SU-DHL-6 (cell line): ENCODE measurements around the gene RPL4.

Experiments used
- H2AFZ ChIP-seq: fragments of 200-600 bp; sonication (generic); 2 replicates; pipeline ENCODE4 v1.6.1; 2014; ENCODE audit warnings: low read depth, mild to moderate bottlenecking, moderate library complexity, mixed read lengths, antibody characterized with exemption, low read length; ENCODE audit not compliant: severe bottlenecking
- H3F3A ChIP-seq: fragments of 200-600 bp; shearing (Covaris generic); 2 replicates; pipeline ENCODE4 v1.6.0; 2016; ENCODE audit warnings: antibody characterized with exemption, mild to moderate bottlenecking; ENCODE audit not compliant: insufficient read depth
- H3K27ac ChIP-seq: fragments of 200-600 bp; sonication (generic); 2 replicates; pipeline ENCODE4 v1.5.1; 2016; ENCODE audit warnings: low read depth, mild to moderate bottlenecking, low read length, moderate library complexity, mixed read lengths
- H3K27me3 ChIP-seq: fragments of 200-600 bp; sonication (generic), shearing (Covaris generic); 2 replicates; pipeline ENCODE4 v1.6.0; 2014; ENCODE audit warnings: mild to moderate bottlenecking, low read length
- H3K36me3 ChIP-seq: fragments of 200-600 bp; sonication (generic); 2 replicates; pipeline ENCODE4 v1.6.1; 2014; ENCODE audit warnings: mild to moderate bottlenecking, low read length, mixed read lengths
- H3K4me2 ChIP-seq: fragments of 300-600, 200-600 bp; shearing (Covaris generic), sonication (generic); 2 replicates; pipeline ENCODE4 v1.6.0; 2014; ENCODE audit warnings: low read length, low read depth, mild to moderate bottlenecking; ENCODE audit not compliant: poor library complexity, severe bottlenecking
- H3K4me3 ChIP-seq: fragments of 200-600 bp; sonication (generic); 2 replicates; pipeline ENCODE4 v1.5.1; 2014; ENCODE audit warnings: antibody characterized with exemption, low read length, mild to moderate bottlenecking, mixed read lengths; ENCODE audit not compliant: insufficient read depth, poor library complexity, severe bottlenecking
- H3K79me2 ChIP-seq: fragments of 200-600 bp; sonication (generic); 2 replicates; pipeline ENCODE4 v1.6.1; 2014; ENCODE audit warnings: mild to moderate bottlenecking, low read length, moderate library complexity; ENCODE audit not compliant: insufficient read depth
- H3K9ac ChIP-seq: fragments of 200-600 bp; sonication (generic); 2 replicates; pipeline ENCODE4 v1.7.0; 2014; ENCODE audit warnings: mild to moderate bottlenecking, low read length
- H3K9me2 ChIP-seq: fragments of 200-600 bp; sonication (generic); replicated peaks from 2 replicates; pipeline ENCODE4 v1.6.1; 2014; ENCODE audit warnings: low read length; ENCODE audit not compliant: insufficient read depth
- H3K9me3 ChIP-seq: fragments of 200-600 bp; sonication (generic); 2 replicates; pipeline ENCODE4 v1.6.1; 2014; ENCODE audit warnings: low read length, mixed read lengths; ENCODE audit not compliant: insufficient read depth
- H4K20me1 ChIP-seq: fragments of 200-600 bp; sonication (generic); 2 replicates; pipeline ENCODE4 v1.6.1; 2014; ENCODE audit warnings: low read depth, mild to moderate bottlenecking, antibody characterized with exemption, low read length, moderate library complexity, mixed read lengths
- EZH2phosphoT487 ChIP-seq: fragments of 200-600 bp; sonication (generic), shearing (Covaris generic); conservative IDR thresholded peaks from 2 replicates; pipeline ENCODE4 v1.6.1; 2018; ENCODE audit warnings: mild to moderate bottlenecking, antibody characterized with exemption, low read length, moderate library complexity, mixed read lengths
- TF ChIP-seq, protein P1 (sequence below): fragments of 200-600 bp; sonication (generic); IDR thresholded peaks from one replicate; pipeline ENCODE4 v1.5.1; 2017; ENCODE audit warnings: antibody characterized with exemption, mild to moderate bottlenecking, low read length, moderate library complexity; ENCODE audit not compliant: insufficient read depth, poor library complexity, severe bottlenecking

Gene RPL4

DNA sequence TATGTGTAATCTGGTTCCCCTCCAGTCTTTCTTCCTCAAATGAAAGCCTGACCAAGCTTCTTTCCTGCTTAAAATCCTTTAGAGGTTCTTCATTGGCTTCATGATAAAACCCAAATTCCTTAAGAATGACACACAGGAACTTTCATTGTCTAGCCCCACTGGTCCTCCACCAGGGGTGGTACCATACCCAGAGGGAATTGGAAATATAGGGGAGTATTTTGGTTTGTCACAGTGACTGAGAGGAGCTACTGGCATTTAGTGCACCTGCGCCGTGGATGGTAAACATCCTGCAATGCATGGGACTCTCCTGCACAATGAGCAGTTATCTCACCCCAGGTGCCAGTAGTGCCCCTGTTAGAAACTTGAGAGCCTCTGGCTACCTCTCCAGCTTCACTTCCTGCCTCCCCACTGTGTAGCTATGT is 11.3 kb upstream of the RPL4 start:
- Histone ChIP-seq H3K4me2 (no peak overlapping the region), H3K27me3 (no peaks in the 10 kb centered on the region), H3K4me3 (no peak overlapping the region), H3K36me3 (peaks cover 14% of the 10 kb centered on the region), H3K79me2 (no peaks in the 10 kb centered on the region), H3K9me3 (no peaks in the 10 kb centered on the region), H3K9ac (no peak overlapping the region), H3F3A (0 out of 2 replicates have a peak, but pooled peaks cover 2% of the 10 kb centered on the region), H4K20me1 (no peaks in the 10 kb centered on the region), H3K27ac (no peak overlapping the region), H2AFZ (no peak overlapping the region), H3K9me2 (no peaks in the 10 kb centered on the region)
- no peak for TF ChIP-seq EZH2phosphoT487
- TF ChIP-seq, protein P1, sequence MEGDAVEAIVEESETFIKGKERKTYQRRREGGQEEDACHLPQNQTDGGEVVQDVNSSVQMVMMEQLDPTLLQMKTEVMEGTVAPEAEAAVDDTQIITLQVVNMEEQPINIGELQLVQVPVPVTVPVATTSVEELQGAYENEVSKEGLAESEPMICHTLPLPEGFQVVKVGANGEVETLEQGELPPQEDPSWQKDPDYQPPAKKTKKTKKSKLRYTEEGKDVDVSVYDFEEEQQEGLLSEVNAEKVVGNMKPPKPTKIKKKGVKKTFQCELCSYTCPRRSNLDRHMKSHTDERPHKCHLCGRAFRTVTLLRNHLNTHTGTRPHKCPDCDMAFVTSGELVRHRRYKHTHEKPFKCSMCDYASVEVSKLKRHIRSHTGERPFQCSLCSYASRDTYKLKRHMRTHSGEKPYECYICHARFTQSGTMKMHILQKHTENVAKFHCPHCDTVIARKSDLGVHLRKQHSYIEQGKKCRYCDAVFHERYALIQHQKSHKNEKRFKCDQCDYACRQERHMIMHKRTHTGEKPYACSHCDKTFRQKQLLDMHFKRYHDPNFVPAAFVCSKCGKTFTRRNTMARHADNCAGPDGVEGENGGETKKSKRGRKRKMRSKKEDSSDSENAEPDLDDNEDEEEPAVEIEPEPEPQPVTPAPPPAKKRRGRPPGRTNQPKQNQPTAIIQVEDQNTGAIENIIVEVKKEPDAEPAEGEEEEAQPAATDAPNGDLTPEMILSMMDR: no peak

DNA sequence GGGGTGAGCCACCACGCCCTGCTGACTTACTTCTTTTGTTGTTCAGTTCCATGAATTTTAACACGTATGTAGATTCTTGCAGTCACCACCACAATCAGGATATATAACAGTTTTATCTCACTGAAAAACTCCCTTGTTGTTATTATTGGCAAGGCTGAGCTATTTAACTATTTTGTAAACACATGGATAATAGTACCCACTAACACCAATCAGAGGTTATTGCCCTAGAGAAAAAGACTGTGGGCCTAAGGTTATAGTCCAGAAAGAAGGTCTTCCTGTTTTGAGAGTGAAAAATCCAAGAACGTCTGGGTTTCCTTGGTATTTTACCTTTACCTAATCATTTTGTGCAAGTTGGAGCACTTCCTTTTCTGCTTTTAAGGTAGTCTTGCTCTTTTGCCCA is 9.9 kb upstream of the RPL4 start:
- Histone ChIP-seq H3K4me2 (no peak overlapping the region), H3K36me3 (peaks cover 14% of the 10 kb centered on the region), H3F3A (0 out of 2 replicates have a peak, but pooled peaks cover 2% of the 10 kb centered on the region), H3K79me2 (no peaks in the 10 kb centered on the region), H3K9me3 (no peaks in the 10 kb centered on the region), H3K27ac (no peak overlapping the region), H3K27me3 (no peaks in the 10 kb centered on the region), H3K9ac (no peak overlapping the region), H3K4me3 (no peak overlapping the region), H2AFZ (no peak overlapping the region), H3K9me2 (no peaks in the 10 kb centered on the region), H4K20me1 (no peaks in the 10 kb centered on the region)
- TF ChIP-seq, protein P1: no peak
- no peak for TF ChIP-seq EZH2phosphoT487

DNA sequence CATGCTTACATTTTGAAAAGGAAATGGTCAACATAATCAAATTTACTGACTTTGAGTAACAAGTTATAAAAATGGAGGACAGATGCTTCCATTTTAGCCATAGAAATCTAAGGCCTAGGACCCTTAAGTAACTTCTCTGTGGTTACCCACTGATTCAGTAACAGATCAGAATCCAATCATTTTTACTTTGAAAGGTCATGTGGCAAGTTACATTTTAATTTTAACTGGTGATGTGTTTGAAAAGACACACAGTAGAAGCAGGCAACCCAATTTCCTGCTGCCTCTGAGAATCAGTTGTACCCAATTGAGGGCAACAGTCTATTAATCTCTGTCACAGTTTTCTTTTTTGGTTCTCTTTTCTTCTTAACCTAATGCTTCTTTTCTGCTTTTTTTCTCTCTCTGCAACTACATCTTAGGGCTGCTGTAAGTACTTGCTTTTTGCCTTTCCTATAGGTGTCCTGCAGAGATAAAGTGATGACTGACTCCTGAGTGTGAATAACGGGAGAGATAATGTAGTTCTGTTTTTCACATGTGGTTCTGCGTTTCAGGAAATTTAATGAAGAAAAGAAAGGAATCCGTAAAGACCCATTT is 3.7 kb upstream of the RPL4 start:
- no peak overlapping the region for H3K4me2 ChIP-seq
- peaks cover 17% of the 10 kb centered on the region for H3F3A ChIP-seq
- TF ChIP-seq, protein P1: no peak
- no peak for TF ChIP-seq EZH2phosphoT487
- H3K9me2 ChIP-seq: no peaks in the 10 kb centered on the region
- no peak overlapping the region for H3K27ac ChIP-seq
- no peak overlapping the region for H3K9ac ChIP-seq
- H3K4me3 ChIP-seq: no peak overlapping the region
- no peak overlapping the region for H2AFZ ChIP-seq
- no peaks in the 10 kb centered on the region for H3K9me3 ChIP-seq
- peaks cover 3% of the 10 kb centered on the region; the same call in 1 of the 2 replicates for H4K20me1 ChIP-seq
- H3K27me3 ChIP-seq: no peaks in the 10 kb centered on the region
- peaks cover 48% of the 10 kb centered on the region for H3K79me2 ChIP-seq
- H3K36me3 ChIP-seq: peaks cover 20% of the 10 kb centered on the region
